Ovary (tissue), 9 donors: ENCODE measurements around the gene MKNK2. TPM values are rescaled to one million over a fixed set of nuclear protein-coding genes. Genes with fewer than 3 reads are reported as not detected.
A peak's percentile ranks its signal among the peaks of the same experiment; 100 is the strongest.

Experiments used
- DNase-seq, 5 donors: peaks; one replicate each; pipeline ENCODE4 v3.0.0-alpha.2; 2019 to 2020
- H3K27ac ChIP-seq, 2 donors: fragments of 200-600 bp; one replicate each; pipeline versions ENCODE4 v1.5.1 to v1.8.0; 2019 to 2022
- H3K27me3 ChIP-seq: fragments of 200-600 bp; one replicate; pipeline ENCODE4 v1.8.0; 2022
- H3K36me3 ChIP-seq: fragments of 200-600 bp; sonication (generic); one replicate; pipeline ENCODE4 v1.5.1; 2019
- H3K4me1 ChIP-seq: one replicate; pipeline ENCODE4 v1.8.1; 2013; ENCODE audit warnings: mild to moderate bottlenecking, moderate library complexity; ENCODE audit not compliant: insufficient read depth
- H3K4me3 ChIP-seq: fragments of 200-600 bp; sonication (generic); one replicate; pipeline ENCODE4 v1.5.1; 2017
- H3K9me3 ChIP-seq, 2 donors: fragments of 200-600 bp in 1 of 2; sonication (generic) in 1 of 2; one replicate each; pipeline versions ENCODE4 v1.5.1 to v1.8.1; 2013 to 2019; ENCODE audit warnings: mild to moderate bottlenecking in 1 of 2, moderate library complexity in 1 of 2
- CTCF ChIP-seq, 3 donors: fragments of 450-650 bp in 2 of 3; fragments of 200-600 bp in 1 of 3; IDR thresholded peaks; one replicate each; pipeline versions ENCODE4 v1.5.1 to v1.8.0; 2016 to 2022; ENCODE audit warnings: antibody characterized with exemption in 3 of 3, mild to moderate bottlenecking in 1 of 3
- EP300 ChIP-seq: sonication (generic); formaldehyde crosslinking; IDR thresholded peaks from one replicate; pipeline ENCODE4 v1.6.1; 2017; ENCODE audit warnings: antibody characterized with exemption
- POLR2A ChIP-seq: fragments of 450-650 bp; IDR thresholded peaks from one replicate; pipeline ENCODE4 v1.6.1; 2017; ENCODE audit warnings: antibody characterized with exemption, mild to moderate bottlenecking, moderate library complexity
- WGBS, 3 donors: extraction: QIAGEN DNeasy Blood & Tissue Kit in 1 of 3; methylation state at CpG; one replicate each; pipeline versions ENCODE4 v1.1.5 to v1.1.7; 2013 to 2017; 5-methylcytosine and 5-hydroxymethylcytosine counted together
- intact Hi-C, 4 donors: fragments of 100-400 bp; cut with DNase I; formaldehyde crosslinking; loops; one replicate each; pipeline versions ENCODE4 v1.11.0 to v1.15.1; 2022 to 2023
- polyA plus RNA-seq, 2 donors: library from polyadenylated mRNA; stranded (reverse); fragments of 200-250 nt in 1 of 2; fragments of 350-450 nt in 1 of 2; fragmentation: Illumina TruSeq in 1 of 2; extraction: RNeasy Lipid Tissue Mini Kit (QIAGEN cat#74804) in 1 of 2; gene quantifications; one replicate each; pipeline ENCODE4 v1.2.3, GENCODE V29; 2013 to 2014
- total RNA-seq, 7 donors: library from RNA; depleted of rRNA in 2 of 7; stranded (reverse); fragments of >200 nt in 2 of 7; fragmentation: NEBNext Ultra II Directional in 3 of 7; extraction: Animal tissue kit (Norgen Biotek cat#: 25700) in 3 of 7; gene quantifications; one replicate each; pipeline versions ENCODE4 v1.1.0 to v1.2.4, GENCODE V29; 2016 to 2023
- donor health status: DM: no; HTN: no; CAD: no; lungs with moderate emphysema.
- donor health status: DM: no; HTN: no; CAD: no.
- donor health status: Bipolar disorder and iron deficiency.
- donor health status: DM: yes; HTN: yes; CAD: no.
- donor health status: DM: no; HTN: no; CAD: no.
- donor health status: DM: yes; HTN: yes; CAD: no.

Gene MKNK2
- total and polyA plus RNA-seq, 9 donors = 22.1 to 186 (median 110) TPM

- no peak overlapping the region for H3K27ac ChIP-seq
- no peaks in the 10 kb centered on the region for H3K36me3 ChIP-seq
- intact Hi-C loops = loop anchor here in 1 of 4 donors (10.0 kb wide), 1 partner anchor 145 kb away; no protein-coding TSS in a partner anchor
- no peak for DNase-seq
- TF ChIP-seq CTCF (IDR thresholded peaks at IDR 0.05) (no peak), POLR2A (no peak), EP300 (no peak)
- no peak overlapping the region for H3K4me3 ChIP-seq
- WGBS, 3 donors = 88 to 92% (median 90%) methylated on average over 23 of the region's 23 CpGs
- no peaks in the 10 kb centered on the region for H3K9me3 ChIP-seq
- no peaks in the 10 kb centered on the region for H3K27me3 ChIP-seq
- H3K4me1 ChIP-seq = no peaks in the 10 kb centered on the region
Observed at GRCh38 chr19:2079865-2080301, 28.8 kb upstream of the MKNK2 start.

GRCh38 chr19:2079076-2079864 is 28.2 kb upstream of the MKNK2 start:
- no peak for DNase-seq
- TF ChIP-seq EP300 = no peak
- TF ChIP-seq CTCF (IDR thresholded peaks at IDR 0.05) = no peak
- TF ChIP-seq POLR2A = no peak
- H3K27me3 ChIP-seq = no peaks in the 10 kb centered on the region
- no peak overlapping the region for H3K27ac ChIP-seq
- no peaks in the 10 kb centered on the region for H3K9me3 ChIP-seq
- H3K4me3 ChIP-seq = no peak overlapping the region
- no peaks in the 10 kb centered on the region for H3K4me1 ChIP-seq
- intact Hi-C loops = loop anchor here in 1 of 4 donors (10.0 kb wide), 1 partner anchor 144 kb away; no protein-coding TSS in a partner anchor
- H3K36me3 ChIP-seq = no peaks in the 10 kb centered on the region
- 88 to 89% (median 89%) methylated on average over 32 of the region's 32 CpGs for WGBS, 3 donors

DNA sequence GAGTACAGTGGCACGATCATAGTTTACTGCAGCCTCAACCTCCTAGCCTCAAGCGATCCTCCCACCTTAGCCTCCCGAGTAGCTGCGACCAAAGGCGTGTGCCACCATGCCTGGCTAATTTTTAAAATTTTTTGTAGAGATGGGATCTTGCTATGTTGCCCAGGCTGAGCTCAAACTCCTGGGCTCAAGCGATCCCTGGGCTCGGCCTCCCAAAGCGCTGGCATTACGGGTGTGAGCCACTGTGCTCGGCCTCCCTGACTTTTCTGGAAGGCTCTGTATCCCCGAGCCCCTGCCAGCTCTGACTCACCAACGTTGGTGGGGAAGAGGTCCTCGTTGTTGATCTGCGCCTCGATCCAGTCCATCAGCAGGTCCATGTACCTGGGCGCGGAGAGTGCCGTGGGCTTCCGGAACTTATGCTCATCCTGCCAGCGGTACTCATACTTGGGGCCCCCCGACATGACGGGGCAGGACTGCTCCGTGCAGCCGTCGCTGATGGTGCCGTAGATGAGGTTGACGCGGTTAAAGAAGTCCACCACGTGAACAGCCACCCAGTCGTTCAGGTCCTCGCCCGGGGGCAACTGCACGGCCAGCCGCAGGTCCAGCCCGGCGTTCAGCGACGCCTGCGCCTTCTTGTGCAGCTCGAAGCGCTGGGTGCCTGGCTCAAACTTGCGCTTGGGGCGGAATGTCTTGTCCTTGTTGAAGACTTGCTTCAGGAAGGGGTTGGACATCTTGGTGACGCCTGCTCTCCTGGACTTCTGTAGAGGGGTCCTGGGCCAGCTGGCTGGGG is 27.0 kb upstream of the MKNK2 start:
- WGBS, 3 donors = 93 to 94% (median 94%) methylated on average over 44 of the region's 44 CpGs
- H3K9me3 ChIP-seq = no peaks in the 10 kb centered on the region
- no peaks in the 10 kb centered on the region for H3K4me1 ChIP-seq
- H3K4me3 ChIP-seq = no peak overlapping the region
- no peak for DNase-seq
- intact Hi-C loops = loop anchor here in 1 of 4 donors (10.0 kb wide), 1 partner anchor 143 kb away; no protein-coding TSS in a partner anchor
- H3K27ac ChIP-seq = peak overlapping the region in 1 of 2 donors; percentile 30
- no peak for TF ChIP-seq EP300
- no peak for TF ChIP-seq POLR2A
- TF ChIP-seq CTCF (IDR thresholded peaks at IDR 0.05) = no peak
- H3K36me3 ChIP-seq = no peaks in the 10 kb centered on the region
- H3K27me3 ChIP-seq = no peaks in the 10 kb centered on the region

DNA sequence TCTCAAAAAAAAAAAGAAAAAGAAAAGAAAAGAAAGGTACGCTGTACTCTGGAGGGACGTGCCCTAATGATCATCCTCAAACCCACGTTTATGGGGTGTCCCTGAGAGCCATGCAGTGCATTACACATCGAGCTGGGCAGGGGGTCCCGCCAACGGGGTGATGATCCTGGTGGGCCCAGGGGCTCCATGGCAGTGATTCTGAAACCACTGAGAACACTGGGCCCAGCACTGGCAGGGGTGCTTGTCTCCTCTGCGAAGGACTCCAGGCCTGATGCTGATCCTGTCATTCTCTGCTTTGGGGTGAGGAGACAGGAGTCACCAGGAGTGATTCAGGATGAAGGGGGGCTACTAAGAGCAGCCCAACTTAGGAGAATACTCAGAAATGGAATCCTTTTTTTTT is 26.4 kb upstream of the MKNK2 start:
- no peak for DNase-seq
- Histone ChIP-seq H3K9me3 (no peaks in the 10 kb centered on the region), H3K36me3 (no peaks in the 10 kb centered on the region), H3K4me1 (no peaks in the 10 kb centered on the region), H3K27ac (no peak overlapping the region), H3K4me3 (no peak overlapping the region), H3K27me3 (no peaks in the 10 kb centered on the region)
- TF ChIP-seq CTCF (IDR thresholded peaks at IDR 0.05) (no peak), POLR2A (no peak), EP300 (no peak)
- intact Hi-C loops = loop anchor here in 1 of 4 donors (10.0 kb wide), 1 partner anchor 143 kb away; no protein-coding TSS in a partner anchor
- WGBS, 3 donors = 90 to 93% (median 93%) methylated on average over 7 of the region's 7 CpGs
